Stomach (tissue), 9 donors: ENCODE data around the gene PRTG. TPM values are rescaled to one million over a fixed set of nuclear protein-coding genes. Genes with fewer than 3 reads are reported as not detected.

ENCODE experiments used
- DNase-seq, 2 donors: peaks; one replicate each; pipeline versions ENCODE4 v3.0.0 to v3.0.0-alpha.2; 2013 to 2019
- H3K27ac ChIP-seq, 5 donors: fragments of 200-600 bp in 4 of 5; sonication (generic) in 4 of 5; one replicate each; pipeline ENCODE4 v1.5.1; 2013 to 2019; ENCODE audit warnings: mild to moderate bottlenecking in 1 of 5, moderate library complexity in 1 of 5
- H3K27me3 ChIP-seq, 3 donors: fragments of 200-600 bp; sonication (generic); one replicate each; pipeline ENCODE4 v1.5.1; 2017 to 2019; ENCODE audit warnings: mixed run types in 1 of 3
- H3K36me3 ChIP-seq, 4 donors: fragments of 200-600 bp; sonication (generic); 1 replicate in 3 of 4; 2 replicates in 1 of 4; pipeline ENCODE4 v1.5.1; 2016 to 2019
- H3K4me1 ChIP-seq, 4 donors: fragments of 200-600 bp; sonication (generic); one replicate each; pipeline ENCODE4 v1.5.1; 2016 to 2019
- H3K4me3 ChIP-seq, 4 donors: fragments of 200-600 bp; sonication (generic) in 3 of 4; one replicate each; pipeline ENCODE4 v1.5.1; 2016 to 2019; ENCODE audit warnings: mild to moderate bottlenecking in 1 of 4
- H3K9me3 ChIP-seq, 4 donors: fragments of 200-600 bp; sonication (generic); one replicate each; pipeline ENCODE4 v1.5.1; 2016 to 2019
- CTCF ChIP-seq, 7 experiments: fragments of 450-650 bp in 4 of 7; fragments of 200-600 bp in 3 of 7; sonication (generic) in 3 of 7; IDR thresholded peaks; one replicate each; pipeline ENCODE4 v1.5.1; 2016 to 2019; ENCODE audit warnings: antibody characterized with exemption in 7 of 7, control low read depth in 2 of 7, mild to moderate bottlenecking in 1 of 7
- EP300 ChIP-seq: sonication (generic); formaldehyde crosslinking; IDR thresholded peaks from one replicate; pipeline ENCODE4 v1.6.1; 2017; ENCODE audit warnings: antibody characterized with exemption
- POLR2A ChIP-seq, 4 donors: fragments of 450-650 bp; IDR thresholded peaks; one replicate each; pipeline ENCODE4 v1.6.1; 2016; ENCODE audit warnings: antibody characterized with exemption in 4 of 4, control low read depth in 2 of 4, mild to moderate bottlenecking in 1 of 4, moderate library complexity in 1 of 4
- POLR2AphosphoS5 ChIP-seq, 3 donors: sonication (generic); formaldehyde crosslinking; IDR thresholded peaks; one replicate each; pipeline ENCODE4 v1.6.1; 2016; ENCODE audit warnings: antibody characterized with exemption in 3 of 3
- WGBS, 5 donors: extraction: QIAGEN DNeasy Blood & Tissue Kit in 3 of 5; methylation state at CpG; one replicate each; pipeline versions ENCODE4 v1.1.5 to v1.1.7; 2013 to 2018; 5-methylcytosine and 5-hydroxymethylcytosine counted together
- intact Hi-C: fragments of 100-400 bp; cut with DNase I; formaldehyde crosslinking; loops from one replicate; pipeline ENCODE4 v1.15.1; 2023; ENCODE audit warnings: low total_unique reads
- polyA plus RNA-seq, 3 donors: library from polyadenylated mRNA; stranded (reverse); fragments of 200-250 nt; gene quantifications; one replicate each; pipeline ENCODE4 v1.2.3, GENCODE V29; 2013
- total RNA-seq, 5 donors: library from RNA; depleted of rRNA; stranded (reverse); fragments of >200 nt; gene quantifications; one replicate each; pipeline versions ENCODE4 v1.1.0 to v1.2.3, GENCODE V29; 2014 to 2016
- donor health status: healthy with polysubstance abuse.
- donor health status: Bipolar disorder and iron deficiency.
- donor health status: healthy.

The PRTG gene
- total and polyA plus RNA-seq, 8 donors, result under 0.01 to 12.3 (median 0.63) TPM; not detected in 2

GRCh38 chr15:55740981-55741832, 1.7 kb downstream of the PRTG start:
- TF ChIP-seq POLR2A (IDR thresholded peaks at IDR 0.05) (no peak), CTCF (IDR thresholded peaks at IDR 0.05) (no peak), POLR2AphosphoS5 (IDR thresholded peaks at IDR 0.05) (no peak), EP300 (no peak)
- peak overlapping the region; percentile 75 to 99 (median 82) for H3K4me3 ChIP-seq
- H3K27me3 ChIP-seq, result peaks cover 0 to 46% (median 15%) of the 10 kb centered on the region in 3 donors
- WGBS, 5 donors, result 16 to 25% (median 16%) methylated on average over 21 of the region's 21 CpGs
- peak in 1 of 2 donors; percentile 7 for DNase-seq
- no peak overlapping the region for H3K27ac ChIP-seq
- peaks cover 0 to 35% (median 31%) of the 10 kb centered on the region in 4 donors for H3K4me1 ChIP-seq
- H3K9me3 ChIP-seq, result no peaks in the 10 kb centered on the region
- no peaks in the 10 kb centered on the region for H3K36me3 ChIP-seq
- intact Hi-C loops, result no loop called here

GRCh38 chr15:55740359-55740878, 2.5 kb downstream of the PRTG start:
- Histone ChIP-seq H3K27ac (no peak overlapping the region), H3K4me3 (no peak overlapping the region), H3K27me3 (peaks cover 0 to 46% (median 15%) of the 10 kb centered on the region in 3 donors), H3K4me1 (peaks cover 0 to 35% (median 31%) of the 10 kb centered on the region in 4 donors), H3K9me3 (no peaks in the 10 kb centered on the region), H3K36me3 (no peaks in the 10 kb centered on the region)
- intact Hi-C loops, result no loop called here
- TF ChIP-seq CTCF (IDR thresholded peaks at IDR 0.05), result no peak
- no peak for TF ChIP-seq POLR2A (IDR thresholded peaks at IDR 0.05)
- TF ChIP-seq EP300, result no peak
- no peak for TF ChIP-seq POLR2AphosphoS5 (IDR thresholded peaks at IDR 0.05)
- 65 to 87% (median 79%) methylated on average over 11 of the region's 11 CpGs for WGBS, 5 donors
- DNase-seq, result no peak

GRCh38 chr15:55739641-55740040, 3.3 kb downstream of the PRTG start:
- H3K27me3 ChIP-seq, result peaks cover 0 to 46% (median 15%) of the 10 kb centered on the region in 3 donors
- 87 to 100% (median 97%) methylated on average over 1 of the region's 1 CpG for WGBS, 5 donors
- TF ChIP-seq POLR2A (IDR thresholded peaks at IDR 0.05) (no peak), EP300 (no peak), CTCF (IDR thresholded peaks at IDR 0.05) (no peak), POLR2AphosphoS5 (IDR thresholded peaks at IDR 0.05) (no peak)
- no peaks in the 10 kb centered on the region for H3K9me3 ChIP-seq
- no peak for DNase-seq
- intact Hi-C loops, result no loop called here
- H3K4me3 ChIP-seq, result no peak overlapping the region
- H3K36me3 ChIP-seq, result no peaks in the 10 kb centered on the region
- no peak overlapping the region for H3K27ac ChIP-seq
- H3K4me1 ChIP-seq, result peaks cover 0 to 35% (median 31%) of the 10 kb centered on the region in 4 donors

GRCh38 chr15:55738715-55739114, 4.2 kb downstream of the PRTG start:
- intact Hi-C loops, result no loop called here
- TF ChIP-seq POLR2A (IDR thresholded peaks at IDR 0.05), result no peak
- no peak for TF ChIP-seq EP300
- no peak for TF ChIP-seq POLR2AphosphoS5 (IDR thresholded peaks at IDR 0.05)
- no peak for TF ChIP-seq CTCF (IDR thresholded peaks at IDR 0.05)
- H3K4me3 ChIP-seq, result no peak overlapping the region
- H3K36me3 ChIP-seq, result no peaks in the 10 kb centered on the region
- H3K4me1 ChIP-seq, result peaks cover 0 to 31% (median 26%) of the 10 kb centered on the region in 4 donors
- 0 to 95% (median 24%) methylated on average over 1 of the region's 1 CpG for WGBS, 5 donors
- H3K27ac ChIP-seq, result no peak overlapping the region
- peaks cover 0 to 39% (median 15%) of the 10 kb centered on the region in 3 donors for H3K27me3 ChIP-seq
- DNase-seq, result no peak
- no peaks in the 10 kb centered on the region for H3K9me3 ChIP-seq
